Measurements from ENCODE around the gene ZNF670. TPM values are rescaled to one million over a fixed set of nuclear protein-coding genes. Genes with fewer than 3 reads are reported as not detected.
A peak's percentile ranks its signal among the peaks of the same experiment; 100 is the strongest.

Gene ZNF670
- total RNA-seq, 1 donor from 2014 or later = 3.7 TPM

- DNase-seq (ENCODE audit: low read depth) (peak; percentile 24), FAIRE-seq (no peak)
- TF ChIP-seq CTCF (IDR thresholded peaks at IDR 0.05; ENCODE audit: insufficient read depth, low read length, severe bottlenecking) = no peak
These were observed 34.5 kb upstream of the ZNF670 start for GRCh38 chr1:247113094-247113497.

GRCh38 chr1:247112479-247112781 is 33.8 kb upstream of the ZNF670 start:
- FAIRE-seq (no peak), DNase-seq (ENCODE audit: low read depth) (no peak)
- no peak for TF ChIP-seq CTCF (IDR thresholded peaks at IDR 0.05; ENCODE audit: insufficient read depth, low read length, severe bottlenecking)
- Histone ChIP-seq H3K4me3 (ENCODE audit: low read depth, low read length) (peak overlapping the region; percentile 51), H3K27me3 (ENCODE audit: control insufficient read depth, insufficient read depth, low read length) (no peaks in the 10 kb centered on the region), H3K36me3 (ENCODE audit: control insufficient read depth, insufficient read depth, low read length) (no peaks in the 10 kb centered on the region)

More at GRCh38 chr1:247113094-247113497, 34.5 kb upstream of the ZNF670 start:
- Histone ChIP-seq H3K4me3 (ENCODE audit: low read depth, low read length) (no peak overlapping the region), H3K27me3 (ENCODE audit: control insufficient read depth, insufficient read depth, low read length) (no peaks in the 10 kb centered on the region), H3K36me3 (ENCODE audit: control insufficient read depth, insufficient read depth, low read length) (no peaks in the 10 kb centered on the region)

GRCh38 chr1:247111700-247112478 is 33.3 kb upstream of the ZNF670 start:
- Histone ChIP-seq H3K36me3 (ENCODE audit: control insufficient read depth, insufficient read depth, low read length) (no peaks in the 10 kb centered on the region), H3K27me3 (ENCODE audit: control insufficient read depth, insufficient read depth, low read length) (no peaks in the 10 kb centered on the region), H3K4me3 (ENCODE audit: low read depth, low read length) (peak overlapping the region; percentile 51)
- no peak for FAIRE-seq
- TF ChIP-seq CTCF (IDR thresholded peaks at IDR 0.05; ENCODE audit: insufficient read depth, low read length, severe bottlenecking) = no peak
- DNase-seq (ENCODE audit: low read depth) = no peak

GRCh38 chr1:247111259-247111699 is 32.7 kb upstream of the ZNF670 start:
- Histone ChIP-seq H3K27me3 (ENCODE audit: control insufficient read depth, insufficient read depth, low read length) (no peaks in the 10 kb centered on the region), H3K36me3 (ENCODE audit: control insufficient read depth, insufficient read depth, low read length) (no peaks in the 10 kb centered on the region), H3K4me3 (ENCODE audit: low read depth, low read length) (peak overlapping the region; percentile 51)
- DNase-seq (ENCODE audit: low read depth) (no peak), FAIRE-seq (no peak)
- TF ChIP-seq CTCF (IDR thresholded peaks at IDR 0.05; ENCODE audit: insufficient read depth, low read length, severe bottlenecking) = no peak

GRCh38 chr1:247110627-247111258 is 32.1 kb upstream of the ZNF670 start:
- no peaks in the 10 kb centered on the region for H3K27me3 ChIP-seq (ENCODE audit: control insufficient read depth, insufficient read depth, low read length)
- peak overlapping the region; percentile 51 for H3K4me3 ChIP-seq (ENCODE audit: low read depth, low read length)
- H3K36me3 ChIP-seq (ENCODE audit: control insufficient read depth, insufficient read depth, low read length) = no peaks in the 10 kb centered on the region
- TF ChIP-seq CTCF (IDR thresholded peaks at IDR 0.05; ENCODE audit: insufficient read depth, low read length, severe bottlenecking) = no peak
- no peak for FAIRE-seq
- peak; percentile 22 for DNase-seq (ENCODE audit: low read depth)

All from bronchial epithelial cell (primary cell).